HEK293 (cell line): ENCODE measurements around the gene TLK1.

Experiments used
- CTCF ChIA-PET: fragments of 350-600 bp; formaldehyde crosslinking; extraction: SDS; loops from one replicate; lab custom pipeline; 2021; ENCODE audit warnings: antibody characterized with exemption; lab: Yijun Ruan, JAX
- POLR2A ChIA-PET: fragments of 300-600 bp; formaldehyde crosslinking; extraction: SDS; loops from one replicate; lab custom pipeline; 2020; ENCODE audit warnings: antibody characterized with exemption, inconsistent platforms; lab: Yijun Ruan, JAX
- H3K27ac ChIP-seq: fragments of 200-500 bp; sonication (Bioruptor generic); 2 replicates; pipeline ENCODE4 v1.5.1; 2014; ENCODE audit warnings: low read depth, low read length, control low read depth, inconsistent platforms; ENCODE audit errors: extremely low read depth
- H3K36me3 ChIP-seq, 2 experiments: fragments of 200-500 bp in 1 of 2; sonication (Bioruptor generic) in 1 of 2; 1 replicate in 1 of 2; 2 replicates in 1 of 2; pipeline ENCODE4 v1.5.1; 2014 to 2017; ENCODE audit warnings: inconsistent platforms in 2 of 2, low read length in 2 of 2; ENCODE audit not compliant: control insufficient read depth in 2 of 2, insufficient read depth in 1 of 2
- H3K4me1 ChIP-seq: fragments of 200-500 bp; sonication (Bioruptor generic); 2 replicates; pipeline ENCODE4 v1.5.1; 2014; ENCODE audit warnings: mild to moderate bottlenecking, low read length, inconsistent platforms; ENCODE audit not compliant: control insufficient read depth, insufficient read depth
- H3K4me3 ChIP-seq: 2 replicates; pipeline ENCODE4 v1.5.1; 2011; ENCODE audit warnings: low read depth, mild to moderate bottlenecking, control low read depth, low read length, moderate library complexity
- H3K9me3 ChIP-seq: fragments of 200-500 bp; sonication (Bioruptor generic); 2 replicates; pipeline ENCODE4 v1.5.1; 2014; ENCODE audit warnings: low read depth, low read length, inconsistent platforms; ENCODE audit not compliant: control insufficient read depth, insufficient read depth
- GFI1B ChIP-seq: fragments of 450-650 bp; formaldehyde crosslinking; IDR thresholded peaks from 2 replicates; pipeline ENCODE4 v1.5.1; 2016; ENCODE audit warnings: missing biosample characterization, missing genetic modification characterization
- GLIS1 ChIP-seq: fragments of 450-650 bp; formaldehyde crosslinking; IDR thresholded peaks from 2 replicates; pipeline ENCODE4 v1.5.1; 2016; ENCODE audit warnings: missing biosample characterization, missing genetic modification characterization
- PRDM2 ChIP-seq: fragments of 450-650 bp; formaldehyde crosslinking; IDR thresholded peaks from 2 replicates; pipeline ENCODE4 v1.5.1; 2016; ENCODE audit warnings: missing biosample characterization, missing genetic modification characterization, borderline replicate concordance
- SCRT1 ChIP-seq: fragments of 450-650 bp; formaldehyde crosslinking; IDR thresholded peaks from 2 replicates; pipeline ENCODE4 v1.5.1; 2016; ENCODE audit warnings: missing biosample characterization, missing genetic modification characterization, borderline replicate concordance
- WT1 ChIP-seq: fragments of 450-650 bp; formaldehyde crosslinking; IDR thresholded peaks from 2 replicates; pipeline ENCODE4 v1.5.1; 2016; ENCODE audit warnings: missing biosample characterization, missing genetic modification characterization
- ZBTB17 ChIP-seq: fragments of 450-650 bp; formaldehyde crosslinking; IDR thresholded peaks from 2 replicates; pipeline ENCODE4 v1.5.1; 2016; ENCODE audit warnings: missing biosample characterization, missing genetic modification characterization
- ZBTB44 ChIP-seq: fragments of 450-650 bp; IDR thresholded peaks from 2 replicates; pipeline ENCODE4 v1.5.1; 2018; ENCODE audit warnings: missing biosample characterization, mild to moderate bottlenecking, missing genetic modification characterization
- ZFP37 ChIP-seq: fragments of 450-650 bp; formaldehyde crosslinking; IDR thresholded peaks from 2 replicates; pipeline ENCODE4 v1.5.1; 2016; ENCODE audit warnings: missing biosample characterization, missing genetic modification characterization
- ZNF184 ChIP-seq: fragments of 450-650 bp; IDR thresholded peaks from 2 replicates; pipeline ENCODE4 v1.5.1; 2018; ENCODE audit warnings: missing biosample characterization, mild to moderate bottlenecking, missing genetic modification characterization
- ZNF266 ChIP-seq: fragments of 450-650 bp; formaldehyde crosslinking; IDR thresholded peaks from 2 replicates; pipeline ENCODE4 v1.5.1; 2016; ENCODE audit warnings: missing biosample characterization, missing genetic modification characterization, low read depth
- ZNF280D ChIP-seq: fragments of 450-650 bp; formaldehyde crosslinking; IDR thresholded peaks from 2 replicates; pipeline ENCODE4 v1.5.1; 2016; ENCODE audit warnings: missing biosample characterization, missing genetic modification characterization
- ZNF324 ChIP-seq: fragments of 450-650 bp; formaldehyde crosslinking; IDR thresholded peaks from 2 replicates; pipeline ENCODE4 v1.5.1; 2016; ENCODE audit warnings: missing biosample characterization, missing genetic modification characterization
- ZNF350 ChIP-seq: fragments of 450-650 bp; formaldehyde crosslinking; IDR thresholded peaks from 2 replicates; pipeline ENCODE4 v1.5.0; 2017; ENCODE audit warnings: missing biosample characterization, mild to moderate bottlenecking, missing genetic modification characterization
- ZNF398 ChIP-seq: fragments of 450-650 bp; formaldehyde crosslinking; IDR thresholded peaks from 2 replicates; pipeline ENCODE4 v1.5.1; 2017; ENCODE audit warnings: missing biosample characterization, missing genetic modification characterization
- ZNF473 ChIP-seq: fragments of 450-650 bp; formaldehyde crosslinking; IDR thresholded peaks from 2 replicates; pipeline ENCODE4 v1.5.1; 2017; ENCODE audit warnings: missing biosample characterization, missing genetic modification characterization
- ZNF513 ChIP-seq: fragments of 450-650 bp; IDR thresholded peaks from 2 replicates; pipeline ENCODE4 v1.5.1; 2018; ENCODE audit warnings: missing biosample characterization, missing genetic modification characterization
- ZNF610 ChIP-seq: fragments of 450-650 bp; formaldehyde crosslinking; IDR thresholded peaks from 2 replicates; pipeline ENCODE4 v1.5.1; 2016; ENCODE audit warnings: missing biosample characterization, missing genetic modification characterization, borderline replicate concordance
- ZNF704 ChIP-seq: fragments of 450-650 bp; formaldehyde crosslinking; IDR thresholded peaks from 2 replicates; pipeline ENCODE4 v1.5.1; 2016; ENCODE audit warnings: missing biosample characterization, missing genetic modification characterization
- ZSCAN16 ChIP-seq: fragments of 450-650 bp; formaldehyde crosslinking; IDR thresholded peaks from 2 replicates; pipeline ENCODE4 v1.5.1; 2016; ENCODE audit warnings: missing biosample characterization, missing genetic modification characterization

TLK1 gene

GRCh38 chr2:171160119-171160955 lies at the start of gene TLK1 (continued):
- TF ChIP-seq PRDM2 (no peak), ZNF610 (tag by site-specific recombination) (no peak), ZNF266 (tag by site-specific recombination) (no peak), ZNF184 (tag by site-specific recombination) (no peak)

- H3K36me3 ChIP-seq, result no peaks in the 10 kb centered on the region
- no peaks in the 10 kb centered on the region for H3K9me3 ChIP-seq
- CTCF ChIA-PET, result interaction anchor here (0.6 to 0.8 kb wide), 2 partner anchors 128 to 235 kb away, joined by 3 to 4 read pairs; no protein-coding TSS in a partner anchor
- H3K4me3 ChIP-seq, result no peak overlapping the region
- no peak overlapping the region for H3K27ac ChIP-seq
- no peaks in the 10 kb centered on the region for H3K4me1 ChIP-seq
- POLR2A ChIA-PET, result no interaction called here
- TF ChIP-seq ZNF513 (tag by site-specific recombination) (no peak), ZNF280D (tag by site-specific recombination) (no peak), ZSCAN16 (tag by site-specific recombination) (no peak), ZNF398 (no peak), ZNF473 (tag by site-specific recombination) (no peak), ZNF324 (tag by site-specific recombination) (no peak), WT1 (tag by site-specific recombination) (no peak), ZBTB17 (tag by site-specific recombination) (no peak), GLIS1 (tag by site-specific recombination) (no peak), SCRT1 (tag by site-specific recombination) (no peak), ZBTB44 (tag by site-specific recombination) (no peak), ZNF704 (no peak), GFI1B (tag by site-specific recombination) (no peak), ZNF350 (no peak), ZFP37 (tag by site-specific recombination) (no peak)
Measured at GRCh38 chr2:171210216-171210863, 49.6 kb upstream of the TLK1 start.
